GM23338 (cell line): Measurements from ENCODE around the gene THSD8.
A peak's percentile ranks its signal among the peaks of the same experiment; 100 is the strongest.

Source experiments
- CTCF ChIP-seq, 2 experiments: fragments of 200-600 bp in 1 of 2; sonication (generic) in 1 of 2; conservative IDR thresholded peaks; 2 replicates each; pipeline versions ENCODE4 v1.5.1 to v1.6.1; 2016 to 2017; ENCODE audit warnings: antibody characterized with exemption in 2 of 2, low read depth in 2 of 2, mild to moderate bottlenecking in 2 of 2, moderate library complexity in 1 of 2
- EZH2 ChIP-seq: fragments of 200-600 bp; sonication (generic); IDR thresholded peaks from one replicate; pipeline ENCODE4 v1.8.0; 2017; ENCODE audit warnings: antibody characterized with exemption, mild to moderate bottlenecking, low read depth; ENCODE audit not compliant: unreplicated experiment
- EZH2phosphoT487 ChIP-seq: fragments of 200-600 bp; sonication (generic); IDR thresholded peaks from one replicate; pipeline ENCODE4 v1.8.1; 2018; ENCODE audit warnings: antibody characterized with exemption; ENCODE audit not compliant: unreplicated experiment
- JUNB ChIP-seq: IDR thresholded peaks from one replicate; pipeline ENCODE4 v1.6.1; 2016; ENCODE audit warnings: antibody characterized with exemption; ENCODE audit not compliant: unreplicated experiment
- POLR2AphosphoS5 ChIP-seq: IDR thresholded peaks from 2 replicates; pipeline ENCODE4 v1.6.1; 2016; ENCODE audit warnings: antibody characterized with exemption, low read depth
- REST ChIP-seq: IDR thresholded peaks from one replicate; pipeline ENCODE4 v1.6.1; 2018; ENCODE audit warnings: antibody characterized with exemption; ENCODE audit not compliant: unreplicated experiment

DNA sequence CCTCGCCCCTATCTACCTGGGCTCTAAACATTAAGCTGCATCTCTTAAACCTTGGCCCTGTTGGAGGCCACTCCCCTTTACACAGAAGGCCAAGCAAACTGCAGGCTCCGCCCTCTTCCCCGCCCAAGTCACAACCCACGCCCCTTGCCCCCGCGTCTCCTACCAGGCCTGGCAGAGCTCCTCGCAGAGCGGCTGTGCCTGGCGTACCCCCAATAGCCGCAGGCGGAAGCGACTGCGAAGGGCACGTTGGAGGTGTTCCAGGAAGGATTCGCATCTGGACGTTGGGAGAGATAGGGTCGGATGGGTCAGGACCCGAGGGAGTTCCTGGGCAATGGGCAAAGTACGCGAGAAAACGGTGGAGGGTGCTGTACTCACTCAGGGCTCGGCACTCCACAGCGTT lies 26.6 kb downstream of the THSD8 start:
- TF ChIP-seq CTCF (conservative IDR thresholded peaks at IDR 0.05; ENCODE audit: low read depth in 2 of 2) = 0 out of 4 replicates have a peak, but pooled peaks of 1 of the 2 experiments have one; percentile 6
- TF ChIP-seq EZH2 = no peak
- no peak for TF ChIP-seq REST
- no peak for TF ChIP-seq JUNB
- TF ChIP-seq EZH2phosphoT487 = no peak
- TF ChIP-seq POLR2AphosphoS5 = 0 out of 2 replicates have a peak, but pooled peaks have one; percentile 22
